Thyroid gland (tissue), 4 donors: ENCODE measurements around the gene SETD7. TPM values are rescaled to one million over a fixed set of nuclear protein-coding genes. Genes with fewer than 3 reads are reported as not detected.

Source experiments
- DNase-seq, 2 donors: peaks; one replicate each; pipeline ENCODE4 v3.0.0-alpha.2; 2019
- H3K27ac ChIP-seq, 3 donors: fragments of 200-600 bp; sonication (generic); 1 replicate in 2 of 3; 2 replicates in 1 of 3; pipeline ENCODE4 v1.5.1; 2016 to 2019; ENCODE audit warnings: mild to moderate bottlenecking in 1 of 3, moderate library complexity in 1 of 3
- H3K27me3 ChIP-seq: fragments of 200-600 bp; sonication (generic); one replicate; pipeline ENCODE4 v1.5.1; 2019
- H3K36me3 ChIP-seq, 2 donors: fragments of 200-600 bp; sonication (generic); one replicate each; pipeline ENCODE4 v1.5.1; 2016 to 2019
- H3K4me1 ChIP-seq, 2 donors: fragments of 200-600 bp; sonication (generic); one replicate each; pipeline ENCODE4 v1.5.1; 2017 to 2019
- H3K4me3 ChIP-seq, 3 donors: fragments of 200-600 bp; sonication (generic); replicated peaks in 1 of 3; 1 replicate in 2 of 3; 2 replicates in 1 of 3; pipeline ENCODE4 v1.5.1; 2016; ENCODE audit warnings: mild to moderate bottlenecking in 1 of 3
- H3K9me3 ChIP-seq: fragments of 200-600 bp; sonication (generic); one replicate; pipeline ENCODE4 v1.5.1; 2017
- POLR2A ChIP-seq, 2 donors: fragments of 450-650 bp; IDR thresholded peaks; one replicate each; pipeline ENCODE4 v1.6.1; 2017; ENCODE audit warnings: antibody characterized with exemption in 2 of 2, mild to moderate bottlenecking in 2 of 2, moderate library complexity in 1 of 2
- WGBS, 2 donors: methylation state at CpG; one replicate each; pipeline ENCODE4 v1.1.5; 2017; 5-methylcytosine and 5-hydroxymethylcytosine counted together
- intact Hi-C: fragments of 100-400 bp; cut with DNase I; formaldehyde crosslinking; loops from one replicate; pipeline ENCODE4 v1.15.1; 2023
- total RNA-seq, 4 donors: library from RNA; depleted of rRNA; stranded (reverse); fragments of >200 nt; gene quantifications; one replicate each; pipeline ENCODE4 v1.2.3, GENCODE V29; 2016
- TF ChIP-seq, protein P1 (sequence below), 6 experiments: fragments of 200-600 bp in 3 of 6; fragments of 450-650 bp in 3 of 6; sonication (generic) in 3 of 6; IDR thresholded peaks; one replicate each; pipeline ENCODE4 v1.5.1; 2016 to 2019; ENCODE audit warnings: antibody characterized with exemption in 6 of 6, mild to moderate bottlenecking in 2 of 6, inconsistent platforms in 1 of 6, moderate library complexity in 1 of 6

The SETD7 gene
- total RNA-seq, 4 donors from 2014 or later = 33.3 to 73.0 (median 37.1) TPM

DNA sequence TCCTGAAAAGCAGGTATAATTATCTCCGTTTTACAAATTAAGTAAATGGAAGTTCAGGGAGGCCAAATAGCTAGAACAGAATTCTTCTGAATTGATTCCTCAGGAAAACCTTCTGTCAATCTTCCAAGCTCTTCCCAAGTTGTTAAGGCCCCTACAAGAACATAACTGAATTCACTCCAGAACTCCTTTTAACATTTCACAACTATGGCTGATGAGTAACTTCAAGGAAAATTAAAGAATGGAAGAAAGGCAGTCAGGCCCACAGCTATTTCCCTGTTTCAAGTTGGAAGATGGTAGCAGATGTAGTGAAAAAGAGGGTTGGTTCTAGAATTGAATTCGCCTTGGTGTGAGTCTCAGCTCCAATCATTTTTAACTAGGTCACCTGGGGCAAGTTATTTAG, 15.9 kb downstream of the SETD7 start:
- H3K27ac ChIP-seq = no peak overlapping the region
- H3K9me3 ChIP-seq = no peaks in the 10 kb centered on the region
- H3K4me1 ChIP-seq = peaks cover 0 to 6% of the 10 kb centered on the region in 2 donors
- no peak overlapping the region for H3K4me3 ChIP-seq
- peaks cover 0 to 5% of the 10 kb centered on the region in 2 donors for H3K36me3 ChIP-seq
- no peak for DNase-seq
- TF ChIP-seq, protein P1, sequence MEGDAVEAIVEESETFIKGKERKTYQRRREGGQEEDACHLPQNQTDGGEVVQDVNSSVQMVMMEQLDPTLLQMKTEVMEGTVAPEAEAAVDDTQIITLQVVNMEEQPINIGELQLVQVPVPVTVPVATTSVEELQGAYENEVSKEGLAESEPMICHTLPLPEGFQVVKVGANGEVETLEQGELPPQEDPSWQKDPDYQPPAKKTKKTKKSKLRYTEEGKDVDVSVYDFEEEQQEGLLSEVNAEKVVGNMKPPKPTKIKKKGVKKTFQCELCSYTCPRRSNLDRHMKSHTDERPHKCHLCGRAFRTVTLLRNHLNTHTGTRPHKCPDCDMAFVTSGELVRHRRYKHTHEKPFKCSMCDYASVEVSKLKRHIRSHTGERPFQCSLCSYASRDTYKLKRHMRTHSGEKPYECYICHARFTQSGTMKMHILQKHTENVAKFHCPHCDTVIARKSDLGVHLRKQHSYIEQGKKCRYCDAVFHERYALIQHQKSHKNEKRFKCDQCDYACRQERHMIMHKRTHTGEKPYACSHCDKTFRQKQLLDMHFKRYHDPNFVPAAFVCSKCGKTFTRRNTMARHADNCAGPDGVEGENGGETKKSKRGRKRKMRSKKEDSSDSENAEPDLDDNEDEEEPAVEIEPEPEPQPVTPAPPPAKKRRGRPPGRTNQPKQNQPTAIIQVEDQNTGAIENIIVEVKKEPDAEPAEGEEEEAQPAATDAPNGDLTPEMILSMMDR (IDR thresholded peaks at IDR 0.05) = no peak
- no peak for TF ChIP-seq POLR2A (IDR thresholded peaks at IDR 0.05)
- 96 to 97% methylated on average over 2 of the region's 2 CpGs for WGBS, 2 donors
- intact Hi-C loops = no loop called here
- no peaks in the 10 kb centered on the region for H3K27me3 ChIP-seq

DNA sequence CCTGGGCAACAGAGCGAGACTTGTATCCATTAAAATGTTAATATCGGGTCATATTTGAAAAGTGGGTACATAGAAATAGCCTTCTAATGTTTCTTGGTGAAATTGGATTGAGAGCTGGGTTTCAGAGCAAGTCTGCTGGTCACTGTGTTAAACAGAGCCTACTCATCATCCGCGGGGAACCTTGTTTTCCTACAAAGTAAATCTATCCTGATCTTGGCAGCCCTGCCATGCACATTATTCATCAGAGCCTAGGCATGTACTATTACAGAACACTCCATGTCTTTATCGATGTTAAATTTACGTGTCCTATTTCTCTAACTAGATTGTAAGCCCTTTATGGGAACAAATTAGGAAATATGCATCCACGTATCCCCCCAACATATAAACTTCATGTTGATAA, 18.7 kb downstream of the SETD7 start:
- TF ChIP-seq, protein P1 (IDR thresholded peaks at IDR 0.05) = no peak
- TF ChIP-seq POLR2A (IDR thresholded peaks at IDR 0.05) = no peak
- DNase-seq = no peak
- Histone ChIP-seq H3K27ac (no peak overlapping the region), H3K9me3 (no peaks in the 10 kb centered on the region), H3K36me3 (no peaks in the 10 kb centered on the region), H3K4me3 (no peak overlapping the region), H3K27me3 (no peaks in the 10 kb centered on the region), H3K4me1 (peaks cover 15 to 16% of the 10 kb centered on the region in 2 donors)
- WGBS, 2 donors = 93 to 97% methylated on average over 7 of the region's 7 CpGs
- intact Hi-C loops = no loop called here

DNA sequence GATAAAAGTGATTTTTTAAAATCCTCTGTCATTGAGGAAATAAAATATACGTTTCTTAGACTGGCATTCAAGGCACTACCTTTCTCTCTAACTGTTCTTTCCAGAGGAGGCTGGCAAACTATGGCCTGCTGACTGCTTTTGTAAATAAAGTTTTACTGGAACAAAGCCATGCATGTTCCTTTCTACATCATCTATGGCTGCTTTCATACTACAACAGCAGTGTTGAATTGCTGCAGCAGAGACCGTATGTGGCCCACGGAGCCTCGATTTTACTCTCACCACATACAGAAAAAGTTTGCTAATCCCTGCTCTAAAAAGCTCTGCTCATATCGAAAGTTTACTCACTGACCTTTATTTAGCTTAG, 20.2 kb downstream of the SETD7 start:
- intact Hi-C loops = no loop called here
- Histone ChIP-seq H3K27me3 (no peaks in the 10 kb centered on the region), H3K4me1 (peaks cover 15 to 16% of the 10 kb centered on the region in 2 donors), H3K36me3 (no peaks in the 10 kb centered on the region), H3K4me3 (no peak overlapping the region), H3K27ac (no peak overlapping the region), H3K9me3 (no peaks in the 10 kb centered on the region)
- TF ChIP-seq, protein P1 (IDR thresholded peaks at IDR 0.05) = no peak
- no peak for TF ChIP-seq POLR2A (IDR thresholded peaks at IDR 0.05)
- WGBS, 2 donors = 85 to 95% methylated on average over 5 of the region's 5 CpGs
- DNase-seq = no peak

DNA sequence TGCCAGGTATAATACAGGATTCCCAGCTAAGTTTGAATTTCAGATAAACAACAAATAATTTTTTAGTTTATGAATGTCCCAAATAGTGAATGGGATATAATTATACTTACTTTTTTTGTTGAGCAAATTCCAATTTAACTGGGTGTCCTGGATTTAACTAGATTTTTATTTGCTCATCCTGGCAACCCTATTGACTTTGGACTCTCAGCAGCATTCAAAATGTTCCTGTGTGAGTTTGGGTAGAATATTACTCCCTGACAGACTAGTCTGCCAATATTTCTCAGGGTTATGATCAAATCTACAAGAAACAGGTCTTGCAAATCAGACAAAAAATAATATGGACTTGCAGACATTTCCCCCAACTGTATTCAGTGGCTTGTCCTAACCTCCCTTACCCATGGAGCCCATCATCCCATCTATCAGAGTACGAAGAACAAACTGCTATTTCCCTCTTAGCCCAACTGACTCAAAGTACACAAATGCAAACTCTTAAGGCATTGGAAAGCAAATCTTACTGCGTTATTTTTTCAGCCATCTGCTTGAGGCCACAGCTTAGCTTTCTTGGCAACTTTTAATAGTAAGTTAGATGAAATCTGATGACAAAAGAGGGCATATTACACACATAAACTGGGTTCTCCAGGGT, 20.7 kb downstream of the SETD7 start:
- no peak overlapping the region for H3K27ac ChIP-seq
- no peaks in the 10 kb centered on the region for H3K36me3 ChIP-seq
- H3K9me3 ChIP-seq = no peaks in the 10 kb centered on the region
- intact Hi-C loops = no loop called here
- 54 to 55% methylated on average over 2 of the region's 2 CpGs for WGBS, 2 donors
- H3K4me3 ChIP-seq = no peak overlapping the region
- peaks cover 15 to 16% of the 10 kb centered on the region in 2 donors for H3K4me1 ChIP-seq
- DNase-seq = no peak
- TF ChIP-seq, protein P1 (IDR thresholded peaks at IDR 0.05) = no peak
- H3K27me3 ChIP-seq = no peaks in the 10 kb centered on the region

DNA sequence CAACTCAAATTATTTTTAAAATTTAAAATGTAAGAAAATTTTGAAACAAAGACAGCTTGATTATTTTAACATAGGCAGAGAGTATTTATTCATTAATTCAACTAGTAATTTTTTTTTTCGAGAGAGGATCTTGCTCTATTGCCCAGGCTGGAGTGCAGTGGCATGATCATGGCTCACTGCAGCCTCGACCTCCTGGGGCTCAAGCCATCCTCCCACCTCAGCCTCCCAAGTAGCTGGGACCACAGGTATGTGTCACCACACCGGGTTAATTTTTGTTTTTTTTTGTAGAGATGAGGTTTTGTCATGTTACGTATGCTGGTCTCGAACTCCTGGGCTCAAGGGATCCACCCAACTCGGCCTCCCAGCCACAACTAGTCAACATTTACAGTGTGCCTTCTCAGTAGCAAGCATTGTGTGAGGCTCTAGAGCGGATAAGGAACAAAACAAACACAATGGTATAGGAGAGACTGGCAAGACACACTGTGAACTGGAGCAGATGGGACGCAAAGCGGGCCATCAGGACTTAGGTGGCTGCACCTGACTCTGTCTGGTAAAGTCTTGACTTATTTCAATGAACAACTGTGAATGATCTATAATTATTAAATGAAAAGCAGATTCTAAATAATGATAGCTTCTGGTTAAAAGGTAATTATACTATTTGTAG, 21.6 kb downstream of the SETD7 start:
- Histone ChIP-seq H3K9me3 (no peaks in the 10 kb centered on the region), H3K36me3 (no peaks in the 10 kb centered on the region), H3K27ac (no peak overlapping the region), H3K4me1 (peaks cover 15 to 16% of the 10 kb centered on the region in 2 donors), H3K4me3 (no peak overlapping the region), H3K27me3 (no peaks in the 10 kb centered on the region)
- WGBS, 2 donors = 97 to 98% methylated on average over 9 of the region's 9 CpGs
- TF ChIP-seq POLR2A (IDR thresholded peaks at IDR 0.05) = no peak
- no peak for DNase-seq
- intact Hi-C loops = no loop called here
